ENCODE measurements around the gene TRIM63.
A peak's percentile ranks its signal among the peaks of the same experiment; 100 is the strongest.
"Not testable (repeated sequence)": the region's sequence is repeated elsewhere in the genome, so short reads cannot be mapped to it uniquely, and the experiment has no call there.

Gene TRIM63

DNA sequence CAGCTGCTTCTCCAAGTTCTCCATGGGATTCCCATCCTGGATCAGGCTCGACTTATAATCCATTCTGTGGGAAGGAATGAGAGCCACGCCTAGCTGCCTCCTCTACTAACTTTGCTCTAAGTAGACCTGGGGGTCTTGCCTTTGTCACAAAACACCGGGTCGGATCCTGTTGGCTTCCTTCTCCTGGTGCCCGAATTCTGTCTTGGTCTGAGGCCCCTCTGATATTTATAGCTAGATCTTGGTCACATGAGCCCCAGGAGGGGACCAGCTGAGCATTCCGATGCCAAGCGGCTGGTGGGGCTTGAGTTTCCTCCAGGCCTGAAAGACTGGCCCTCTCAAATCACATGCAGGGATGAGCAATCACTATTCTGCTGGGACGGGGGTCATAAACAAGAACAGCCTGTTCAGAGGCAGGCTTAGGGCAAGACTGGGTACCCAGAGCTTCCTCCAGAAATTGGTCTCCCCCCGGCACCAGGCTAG, at the start of gene TRIM63:
Gene TRIM63 (minus strand): TSS at position 199 of the 480 bp plus-strand sequence. CDS start 136 bp downstream, at position 63.
- DNase-seq (ENCODE audit: low spot score) = no peak

DNA sequence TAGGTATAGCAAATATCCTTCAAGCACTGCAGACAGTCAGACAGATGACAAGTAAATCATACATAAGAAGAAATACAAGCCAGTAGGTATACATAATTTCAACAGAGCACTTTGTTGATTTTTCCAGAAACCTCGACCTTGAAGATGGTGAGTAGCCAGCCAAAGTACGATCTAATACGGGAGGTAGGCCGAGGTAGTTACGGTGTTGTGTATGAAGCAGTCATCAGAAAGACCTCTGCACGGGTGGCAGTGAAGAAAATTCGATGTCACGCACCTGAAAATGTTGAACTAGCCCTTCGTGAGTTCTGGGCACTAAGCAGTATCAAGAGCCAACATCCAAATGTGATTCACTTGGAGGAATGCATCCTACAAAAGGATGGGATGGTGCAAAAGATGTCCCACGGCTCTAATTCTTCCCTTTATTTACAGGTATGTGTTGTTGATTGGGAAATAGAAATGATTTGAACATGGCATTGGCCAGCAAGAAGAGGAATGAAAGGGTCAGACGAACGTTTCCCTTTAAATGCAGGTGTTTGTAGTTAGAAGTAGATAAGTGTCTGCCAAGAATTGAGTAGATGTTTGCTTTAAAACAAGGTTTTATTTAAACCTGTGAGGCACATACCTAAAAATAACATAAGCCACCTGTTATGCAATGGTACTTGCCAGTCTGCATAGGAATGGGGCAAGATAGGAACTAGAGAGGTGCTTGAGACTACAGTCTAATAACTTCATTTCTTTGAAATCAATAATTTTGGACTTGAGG, 46.9 kb upstream of the TRIM63 start:
- DNase-seq (ENCODE audit: low spot score) = no peak

DNA sequence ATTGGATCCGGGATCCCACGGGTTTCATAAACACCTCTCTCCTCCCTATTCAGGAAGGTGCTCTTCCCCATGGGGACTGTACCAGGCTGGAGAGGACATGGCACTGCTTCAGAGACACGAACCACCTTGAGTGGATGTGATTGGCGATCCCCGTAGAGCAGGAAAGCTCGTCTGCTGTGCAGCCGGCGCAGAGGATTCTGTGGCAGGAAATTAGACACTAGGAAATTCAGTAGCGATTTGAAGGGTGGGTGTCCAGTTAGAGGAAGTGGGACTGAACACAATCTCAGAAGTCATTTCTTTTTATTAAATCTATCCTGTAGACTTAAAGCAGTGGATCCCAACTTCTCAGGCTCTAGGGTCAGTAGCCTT, 45.0 kb upstream of the TRIM63 start:
- DNase-seq (ENCODE audit: low spot score) = no peak

DNA sequence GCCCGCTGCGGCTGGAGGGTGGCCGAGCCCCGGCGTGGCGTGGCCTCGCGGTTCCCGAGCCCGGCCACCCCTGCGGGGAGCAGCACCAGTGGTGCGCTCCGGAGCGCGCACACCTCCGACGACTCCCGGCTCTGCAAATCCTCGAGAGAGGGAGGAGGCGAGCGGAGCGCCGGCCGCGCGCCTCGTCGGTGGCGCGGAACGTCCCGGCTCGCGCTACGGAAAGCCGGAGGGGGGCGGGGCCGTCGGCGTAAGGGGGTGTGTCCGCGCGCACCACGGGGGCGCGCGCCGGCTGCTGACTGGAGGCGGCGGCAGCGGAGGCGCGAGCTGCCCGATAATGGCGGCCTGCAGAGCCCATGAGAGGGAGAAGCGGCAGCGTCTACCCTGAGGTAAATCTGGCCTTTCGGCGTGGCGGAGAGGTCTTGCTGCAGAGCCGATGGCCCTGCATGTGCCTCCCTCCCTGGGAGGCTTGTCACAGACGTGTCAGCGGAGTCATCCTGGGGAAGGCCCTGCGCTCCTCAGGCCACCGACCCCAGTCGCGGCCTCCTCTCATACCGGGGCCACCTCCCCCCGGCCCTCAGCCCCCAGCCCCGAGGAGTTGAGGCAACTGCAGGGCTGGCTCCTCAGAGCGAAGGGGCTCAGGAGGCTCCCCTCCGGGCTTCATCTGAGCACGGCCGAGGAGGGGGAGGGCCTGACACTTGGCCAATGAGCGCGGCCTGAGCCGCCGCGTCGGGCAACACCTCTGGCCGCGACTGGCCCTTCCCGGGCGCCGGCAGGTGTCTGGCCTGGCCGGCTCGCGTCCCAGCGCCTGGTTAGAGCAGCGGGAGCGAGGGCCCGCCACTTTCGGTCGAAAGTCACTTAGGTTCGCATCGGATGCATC, 44.3 kb upstream of the TRIM63 start, which contains the start of gene PDIK1L:
Gene PDIK1L (plus strand): TSS at position 295 of the 877 bp plus-strand sequence. CDS start 2,485 bp downstream, outside the sequence.
- DNase-seq (ENCODE audit: low spot score) = peak; percentile 92

DNA sequence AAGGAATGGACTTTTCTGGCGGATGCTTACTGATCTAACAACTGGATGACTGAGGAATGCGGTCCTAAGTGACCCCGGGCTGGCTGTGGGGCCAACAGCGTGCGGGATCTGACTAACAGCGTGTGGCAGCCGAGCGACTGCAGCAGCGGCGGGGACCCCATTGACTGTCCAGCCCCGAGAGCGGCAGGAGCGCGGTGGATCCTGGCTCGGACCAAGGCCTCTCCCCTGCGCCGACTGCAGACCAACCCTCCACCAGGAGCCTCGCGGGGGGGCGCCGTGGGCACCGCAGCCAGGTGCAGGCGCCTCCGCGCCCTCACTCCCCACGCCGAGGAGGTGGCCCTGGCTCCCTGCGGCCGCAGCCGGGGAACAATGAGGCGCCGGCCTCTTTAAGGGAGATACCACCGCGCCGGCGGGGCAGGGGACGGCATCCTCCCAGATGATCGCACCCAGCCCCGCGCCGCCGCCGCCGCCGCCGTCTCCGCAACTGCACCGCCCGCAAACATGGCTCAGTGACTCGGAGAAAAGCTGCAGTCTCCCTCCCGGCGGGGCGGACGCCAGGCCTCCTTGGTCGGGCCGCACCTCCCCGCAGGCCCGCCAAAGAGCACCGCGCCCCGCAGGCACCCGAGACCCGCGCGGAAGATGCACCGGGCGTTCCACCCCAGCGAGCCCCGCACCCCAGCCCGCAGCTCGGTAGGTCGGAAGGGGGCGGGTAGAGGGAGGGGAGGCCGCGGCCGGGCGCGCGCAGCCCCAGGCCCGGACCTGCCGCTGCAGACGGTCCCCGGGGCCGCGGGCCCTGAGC, 43.5 kb upstream of the TRIM63 start:
- DNase-seq (ENCODE audit: low spot score) = peak; percentile 72

GRCh38 chr1:26109229-26110164, 42.1 kb upstream of the TRIM63 start:
- DNase-seq (ENCODE audit: low spot score) = no peak

DNA sequence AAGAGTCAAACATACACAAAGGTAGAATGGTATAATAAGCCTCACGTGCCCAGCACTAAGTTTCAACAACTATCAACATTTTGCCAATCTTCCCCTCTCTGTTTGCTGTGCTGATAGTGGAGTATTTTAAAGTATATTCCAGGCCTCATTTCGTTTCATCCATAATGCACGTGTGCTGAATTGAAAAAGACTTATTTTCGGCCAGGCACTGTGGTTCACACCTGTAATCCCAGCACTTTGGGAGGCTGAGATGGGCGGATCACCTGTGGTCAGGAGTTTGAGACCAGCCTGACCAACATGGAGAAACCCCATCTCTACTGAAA, 37.8 kb upstream of the TRIM63 start:
- not testable (repeated sequence) for DNase-seq (ENCODE audit: low spot score)

DNA sequence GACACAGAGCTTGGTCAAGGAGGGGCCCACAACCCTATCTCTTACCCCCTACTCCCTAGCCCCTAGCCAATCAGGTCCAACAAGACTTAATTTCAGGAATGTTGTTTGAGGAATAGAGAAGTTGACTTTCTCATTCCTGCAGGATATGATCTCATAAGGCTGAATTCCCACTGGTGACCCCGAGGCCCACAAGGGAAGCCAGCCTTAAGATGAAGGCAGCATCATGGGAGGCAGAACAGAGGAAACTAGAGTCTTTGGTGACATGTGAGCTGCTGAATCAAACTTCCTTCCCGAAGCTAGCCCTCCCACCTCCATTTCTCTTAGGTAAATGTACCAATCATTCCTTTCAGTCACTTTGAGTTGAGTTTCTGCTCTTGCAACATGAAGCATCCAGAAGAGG, 35.1 kb upstream of the TRIM63 start:
- DNase-seq (ENCODE audit: low spot score) = no peak

DNA sequence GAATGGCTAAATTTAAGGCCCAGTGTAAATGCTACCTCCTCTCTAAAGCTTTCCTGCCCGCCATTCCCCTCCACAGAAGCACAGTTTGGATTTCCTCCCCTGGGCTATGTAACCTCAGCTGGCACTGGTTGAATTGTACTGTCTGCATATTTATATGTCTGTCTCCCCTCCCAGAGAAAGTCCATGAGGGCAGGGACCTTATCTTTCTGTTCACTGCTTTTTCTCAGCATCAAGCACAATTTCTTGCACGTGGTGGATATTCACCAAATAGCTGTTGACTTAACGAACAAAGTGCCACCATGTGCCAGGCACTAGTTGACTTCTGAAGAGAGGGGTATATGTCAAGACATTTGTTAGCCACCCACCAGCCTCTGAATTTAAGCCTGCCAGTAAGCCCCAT, 34.7 kb upstream of the TRIM63 start:
- DNase-seq (ENCODE audit: low spot score) = no peak

GRCh38 chr1:26100204-26100603, 32.8 kb upstream of the TRIM63 start:
- not testable (repeated sequence) for DNase-seq (ENCODE audit: low spot score)

- DNase-seq (ENCODE audit: low spot score) = no peak
Observed at GRCh38 chr1:26099780-26100179, 32.4 kb upstream of the TRIM63 start.

DNA sequence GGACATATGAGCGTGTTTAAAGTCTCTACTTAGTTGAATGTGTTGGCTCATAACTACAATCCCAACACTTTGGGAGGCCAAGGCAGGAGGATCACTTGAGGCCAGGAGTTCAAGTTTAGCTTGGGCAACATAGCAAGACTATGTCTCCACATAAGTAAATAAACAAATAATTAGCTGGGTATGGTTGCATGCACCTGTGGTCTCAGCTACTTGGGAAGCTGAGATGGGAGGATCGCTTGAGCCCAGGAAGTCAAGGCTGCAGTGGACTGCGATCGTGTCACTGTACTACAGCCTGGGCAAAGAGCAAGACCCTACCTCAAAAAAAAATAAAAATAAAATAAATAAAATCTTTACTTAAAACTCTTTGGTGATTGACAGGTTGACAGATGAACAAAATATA, 31.2 kb upstream of the TRIM63 start:
- DNase-seq (ENCODE audit: low spot score) = no peak

DNA sequence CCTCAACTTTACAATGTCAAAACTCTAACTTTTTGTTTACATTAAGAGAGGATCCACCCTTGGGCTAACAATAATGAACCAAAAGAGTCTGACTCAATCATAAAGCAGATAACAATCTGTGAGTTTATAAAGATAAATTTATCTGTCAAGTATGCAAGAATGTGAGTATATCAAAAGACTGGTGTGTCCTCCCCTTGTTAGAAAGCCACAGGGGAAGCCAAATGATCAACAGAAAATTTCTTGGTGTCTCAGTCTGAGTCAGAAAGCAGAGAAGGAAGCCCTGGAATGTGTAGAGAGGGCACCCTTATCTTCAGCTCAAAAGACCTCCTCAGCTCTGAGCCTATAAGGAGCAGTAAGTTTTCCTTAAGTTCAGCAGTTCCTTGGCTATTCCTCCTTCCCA, 30.3 kb upstream of the TRIM63 start:
- no peak for DNase-seq (ENCODE audit: low spot score)

GRCh38 chr1:26096471-26096870, 29.0 kb upstream of the TRIM63 start:
- no peak for DNase-seq (ENCODE audit: low spot score)

GRCh38 chr1:26094677-26095383, 27.4 kb upstream of the TRIM63 start:
- DNase-seq (ENCODE audit: low spot score) = no peak

DNA sequence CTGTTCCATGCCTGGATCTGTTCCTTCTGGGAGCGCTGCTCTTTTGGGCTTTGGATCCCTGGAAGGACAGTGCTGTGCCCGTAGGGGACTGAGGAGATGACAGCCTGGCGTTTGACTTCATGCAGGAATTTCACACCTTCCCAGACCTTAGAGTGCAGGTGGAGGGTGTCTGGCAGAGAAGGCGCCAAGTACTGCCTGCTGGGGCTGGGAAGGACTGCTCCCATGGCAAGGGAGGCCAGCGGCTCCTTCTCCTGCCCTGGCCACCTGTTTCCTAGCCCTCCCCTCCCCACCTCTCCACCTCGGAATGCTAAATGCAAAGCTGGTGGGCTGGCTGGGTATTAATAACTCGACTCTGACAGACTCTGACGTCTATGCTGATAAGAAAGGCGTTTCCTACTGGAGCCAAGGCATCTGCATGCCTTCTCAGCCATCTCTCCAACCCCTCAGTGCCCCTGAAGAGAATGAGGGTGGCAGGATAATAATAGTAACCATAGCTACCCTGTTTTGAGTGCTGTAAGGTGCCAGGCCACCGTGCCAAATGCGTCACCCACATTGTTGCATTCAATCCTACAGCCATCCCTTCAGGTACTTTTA, 26.7 kb upstream of the TRIM63 start:
- DNase-seq (ENCODE audit: low spot score) = no peak

- DNase-seq (ENCODE audit: low spot score) = not testable (repeated sequence)
Observed at GRCh38 chr1:26093569-26093968, 26.1 kb upstream of the TRIM63 start.

DNA sequence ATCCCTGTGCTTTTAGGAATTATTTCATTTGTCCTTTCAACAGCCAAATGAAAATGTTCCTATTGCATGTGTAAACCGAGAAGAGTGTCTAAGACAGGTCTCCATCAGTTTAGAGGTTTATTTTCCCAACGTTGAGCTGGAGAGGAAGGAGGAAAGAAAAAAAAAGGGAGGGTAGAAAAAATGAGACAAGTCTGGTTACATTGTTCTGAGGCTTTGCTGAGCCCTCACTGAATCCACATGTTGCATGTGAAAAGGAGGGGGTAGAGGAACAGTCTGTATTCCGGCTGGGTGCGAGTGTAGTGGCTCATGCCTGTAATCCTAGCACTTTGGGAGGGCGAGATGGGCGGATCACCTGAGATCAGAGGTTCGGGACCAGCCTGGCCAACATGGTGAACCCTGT, 25.0 kb upstream of the TRIM63 start:
- no peak for DNase-seq (ENCODE audit: low spot score)

- no peak for DNase-seq (ENCODE audit: low spot score)
Observed at GRCh38 chr1:26090893-26091292, 23.5 kb upstream of the TRIM63 start.

DNA sequence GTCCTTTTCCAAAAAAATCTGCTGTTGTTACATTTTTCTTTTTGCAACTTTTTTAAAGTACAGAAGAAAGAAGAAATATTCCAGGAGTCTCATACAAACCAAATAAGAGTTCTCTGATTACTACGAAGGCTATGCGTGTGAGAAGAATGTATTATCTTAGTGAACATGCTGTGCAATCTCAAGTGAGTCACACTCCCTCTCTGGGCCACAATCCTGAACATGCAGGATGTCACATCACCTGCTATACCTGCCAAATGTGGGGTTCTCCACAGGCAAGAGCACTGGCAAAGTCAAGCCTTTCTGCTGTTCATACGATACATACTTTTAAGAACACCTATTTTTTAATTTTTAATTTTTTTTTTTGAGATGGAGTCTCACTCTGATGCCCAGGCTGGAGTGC, 21.7 kb upstream of the TRIM63 start:
- no peak for DNase-seq (ENCODE audit: low spot score)
